Stimulated activated CD8-positive, alpha-beta memory T cell treated with anti-CD3 and anti-CD28 coated beads, Interleukin-12 subunit alpha, Interleukin-12 subunit beta, amount 100 ng/mL, for 1 hour (primary cell): ENCODE data around the gene CCDC85C.

Experiments used
- DNase-seq: peaks from one replicate; pipeline ENCODE4 v3.0.0-alpha.2; 2020; ENCODE audit warnings: low read depth

Gene CCDC85C

GRCh38 chr14:99539491-99539890 lies 64.5 kb downstream of the CCDC85C start:
- DNase-seq, result no peak

- DNase-seq, result no peak
Observed at GRCh38 chr14:99538733-99539132, 65.3 kb downstream of the CCDC85C start.

- DNase-seq, result no peak
Observed at GRCh38 chr14:99538275-99538674, 65.7 kb downstream of the CCDC85C start.

- DNase-seq, result no peak
Observed at GRCh38 chr14:99537399-99537798, 66.6 kb downstream of the CCDC85C start.

GRCh38 chr14:99535908-99536778 lies 67.9 kb downstream of the CCDC85C start:
- no peak for DNase-seq

- DNase-seq, result no peak
Observed at GRCh38 chr14:99535448-99535847, 68.6 kb downstream of the CCDC85C start.

- no peak for DNase-seq
Observed at GRCh38 chr14:99534863-99535262, 69.1 kb downstream of the CCDC85C start.

- no peak for DNase-seq
Observed at GRCh38 chr14:99534333-99534732, 69.7 kb downstream of the CCDC85C start.

- no peak for DNase-seq
Observed at GRCh38 chr14:99532310-99532709, 71.7 kb downstream of the CCDC85C start.

GRCh38 chr14:99531251-99532096 lies 72.5 kb downstream of the CCDC85C start:
- no peak for DNase-seq

GRCh38 chr14:99530407-99531155 lies 73.4 kb downstream of the CCDC85C start:
- DNase-seq, result no peak

GRCh38 chr14:99529899-99530298 lies 74.1 kb downstream of the CCDC85C start:
- DNase-seq, result no peak

GRCh38 chr14:99527427-99528076 lies 76.5 kb downstream of the CCDC85C start:
- no peak for DNase-seq

GRCh38 chr14:99527026-99527425 lies 77.0 kb downstream of the CCDC85C start:
- no peak for DNase-seq

GRCh38 chr14:99525699-99526080 lies 78.3 kb downstream of the CCDC85C start:
- no peak for DNase-seq

- no peak for DNase-seq
Observed at GRCh38 chr14:99524804-99525698, 79.0 kb downstream of the CCDC85C start.

- DNase-seq, result no peak
Observed at GRCh38 chr14:99524091-99524661, 79.8 kb downstream of the CCDC85C start.

GRCh38 chr14:99523704-99524055 lies 80.3 kb downstream of the CCDC85C start:
- no peak for DNase-seq

GRCh38 chr14:99522934-99523703 lies 80.9 kb downstream of the CCDC85C start:
- DNase-seq, result no peak

GRCh38 chr14:99522457-99522891 lies 81.5 kb downstream of the CCDC85C start:
- no peak for DNase-seq
